GM12872 (cell line): ENCODE measurements around the gene PDE6H.

Experiments
- CTCF ChIP-seq: IDR thresholded peaks from 3 replicates; pipeline ENCODE4 v1.5.1; 2011; ENCODE audit warnings: low read depth, mild to moderate bottlenecking, low read length, moderate library complexity; ENCODE audit not compliant: insufficient read depth

Gene PDE6H

DNA sequence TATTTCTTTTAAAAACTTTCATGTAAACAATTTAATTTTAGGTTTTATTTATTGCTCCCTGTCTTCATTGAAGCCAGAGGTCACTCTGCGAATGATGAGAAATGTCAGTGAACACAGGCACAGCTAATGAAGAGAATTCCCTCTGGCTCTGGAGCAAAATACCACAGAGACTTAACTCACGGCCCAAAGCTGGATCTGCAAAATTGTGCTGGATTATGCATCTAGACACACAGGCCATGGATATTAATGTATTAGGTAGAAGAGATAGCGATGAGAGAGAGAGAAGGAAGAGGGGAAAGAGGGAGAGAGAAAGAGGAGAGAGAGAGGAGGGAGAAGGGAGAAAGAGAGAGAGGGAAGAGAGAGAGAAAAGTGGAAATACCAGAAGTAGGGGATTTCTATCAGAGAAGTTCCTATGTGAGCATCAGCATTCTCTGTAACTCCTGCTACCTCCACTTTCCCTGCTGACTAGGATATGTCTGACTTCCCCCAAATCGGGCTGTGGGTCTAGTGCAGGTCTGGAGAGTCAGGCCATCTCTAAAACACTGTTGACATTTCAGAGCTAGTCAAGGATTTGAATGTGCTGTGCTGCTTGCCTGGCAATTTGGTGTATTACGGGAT lies 15.2 kb upstream of the PDE6H start:
- TF ChIP-seq CTCF: no peak

GRCh38 chr12:14958361-14959125 lies 14.3 kb upstream of the PDE6H start:
- no peak for TF ChIP-seq CTCF

- no peak for TF ChIP-seq CTCF
These were observed 13.8 kb upstream of the PDE6H start for GRCh38 chr12:14959126-14959440.

GRCh38 chr12:14959463-14959862 lies 13.4 kb upstream of the PDE6H start:
- TF ChIP-seq CTCF: no peak

GRCh38 chr12:14959916-14960496 lies 12.8 kb upstream of the PDE6H start:
- no peak for TF ChIP-seq CTCF

- TF ChIP-seq CTCF: no peak
These were observed 12.0 kb upstream of the PDE6H start for GRCh38 chr12:14960548-14961465.
